ENCODE results near the gene LEPROT.
"Not testable (repeated sequence)": the region's sequence is repeated elsewhere in the genome, so short reads cannot be mapped to it uniquely, and the experiment has no call there.

The LEPROT gene

DNA sequence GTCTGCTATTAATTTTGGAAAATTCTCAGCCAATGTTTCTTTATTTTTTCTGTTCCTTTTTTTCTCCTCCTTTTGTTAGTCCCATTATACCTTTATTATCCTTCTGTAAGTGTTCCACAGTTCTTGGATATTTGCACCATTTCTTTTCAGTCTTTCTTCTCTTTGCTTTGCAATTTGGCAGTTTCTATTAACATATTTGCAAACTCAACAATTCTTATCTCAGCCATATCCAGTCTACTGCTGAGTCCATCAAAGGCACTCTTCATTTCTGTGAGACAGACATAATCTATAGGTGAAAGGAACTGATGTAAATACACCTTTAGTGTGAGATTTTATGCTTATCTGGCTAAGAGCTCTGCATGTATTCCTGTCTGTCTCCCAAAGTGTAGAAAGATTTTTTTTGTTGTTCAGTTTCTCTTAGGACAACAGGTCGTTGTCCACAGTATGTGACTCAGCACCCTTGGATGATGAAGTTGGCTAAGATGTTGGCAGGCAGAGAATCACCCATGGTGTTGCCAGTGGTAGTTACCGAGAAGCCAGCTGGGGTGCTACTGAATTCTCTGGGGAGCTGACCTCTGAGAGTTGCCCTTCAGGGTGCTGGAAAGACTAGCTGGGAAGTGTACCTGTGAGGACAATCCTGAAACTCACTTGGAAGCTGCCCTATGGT, 38.4 kb downstream of the LEPROT start:
- TF ChIP-seq FOXM1 (IDR thresholded peaks at IDR 0.05; ENCODE audit: borderline replicate concordance) (no peak), CTBP1 (IDR thresholded peaks at IDR 0.05; ENCODE audit: borderline replicate concordance) (no peak), ELF4 (IDR thresholded peaks at IDR 0.05) (no peak), FOXK2 (IDR thresholded peaks at IDR 0.05) (no peak), NFRKB (IDR thresholded peaks at IDR 0.05) (no peak), ARNT (IDR thresholded peaks at IDR 0.05) (no peak), SP1 (IDR thresholded peaks at IDR 0.05) (no peak), L3MBTL2 (conservative IDR thresholded peaks at IDR 0.05) (no peak), LEF1 (IDR thresholded peaks at IDR 0.05; ENCODE audit: borderline replicate concordance) (no peak), SUZ12 (IDR thresholded peaks at IDR 0.05) (no peak), HDGF (IDR thresholded peaks at IDR 0.05; ENCODE audit: borderline replicate concordance) (no peak), TARDBP (IDR thresholded peaks at IDR 0.05) (no peak), BHLHE40 (IDR thresholded peaks at IDR 0.05; ENCODE audit: borderline replicate concordance) (no peak)
- TF ChIP-seq, protein P1, sequence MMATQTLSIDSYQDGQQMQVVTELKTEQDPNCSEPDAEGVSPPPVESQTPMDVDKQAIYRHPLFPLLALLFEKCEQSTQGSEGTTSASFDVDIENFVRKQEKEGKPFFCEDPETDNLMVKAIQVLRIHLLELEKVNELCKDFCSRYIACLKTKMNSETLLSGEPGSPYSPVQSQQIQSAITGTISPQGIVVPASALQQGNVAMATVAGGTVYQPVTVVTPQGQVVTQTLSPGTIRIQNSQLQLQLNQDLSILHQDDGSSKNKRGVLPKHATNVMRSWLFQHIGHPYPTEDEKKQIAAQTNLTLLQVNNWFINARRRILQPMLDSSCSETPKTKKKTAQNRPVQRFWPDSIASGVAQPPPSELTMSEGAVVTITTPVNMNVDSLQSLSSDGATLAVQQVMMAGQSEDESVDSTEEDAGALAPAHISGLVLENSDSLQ (IDR thresholded peaks at IDR 0.05) = no peak
- DNase-seq (ENCODE audit: extremely low spot score) = no peak
- ChIA-PET POLR2A (no interaction called here), CTCF (interaction anchor here (0.6 to 3.3 kb wide), 7 partner anchors 10 to 204 kb away, joined by 3 to 27 read pairs (median 5); no protein-coding TSS in a partner anchor)

DNA sequence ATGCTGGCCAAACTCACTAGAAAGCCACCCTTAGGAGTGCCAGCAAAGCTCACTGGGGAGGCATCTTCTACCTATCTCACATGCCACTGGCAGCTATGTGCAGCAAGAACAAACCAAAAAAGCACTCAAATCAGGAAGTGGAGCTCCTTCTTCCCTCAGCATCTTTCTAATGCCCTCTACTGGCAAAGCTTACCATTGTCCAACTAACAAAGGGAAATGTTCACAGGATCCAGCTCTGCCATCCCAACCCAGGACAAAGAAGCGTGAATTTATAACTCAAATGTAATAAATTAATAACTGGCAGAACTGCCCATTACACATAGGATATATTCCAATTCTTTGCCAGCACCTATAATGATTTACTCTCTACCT, 38.9 kb downstream of the LEPROT start:
- ChIA-PET CTCF (interaction anchor here (0.6 to 3.3 kb wide), 8 partner anchors 10 to 488 kb away, joined by 3 to 27 read pairs (median 5); no protein-coding TSS in a partner anchor), POLR2A (no interaction called here)
- peak; percentile 63 for DNase-seq (ENCODE audit: extremely low spot score)
- TF ChIP-seq SUZ12 (IDR thresholded peaks at IDR 0.05) (no peak), NFRKB (IDR thresholded peaks at IDR 0.05) (no peak), BHLHE40 (IDR thresholded peaks at IDR 0.05; ENCODE audit: borderline replicate concordance) (no peak), LEF1 (IDR thresholded peaks at IDR 0.05; ENCODE audit: borderline replicate concordance) (no peak), FOXM1 (IDR thresholded peaks at IDR 0.05; ENCODE audit: borderline replicate concordance) (no peak), CTBP1 (IDR thresholded peaks at IDR 0.05; ENCODE audit: borderline replicate concordance) (no peak), L3MBTL2 (conservative IDR thresholded peaks at IDR 0.05) (no peak)

DNA sequence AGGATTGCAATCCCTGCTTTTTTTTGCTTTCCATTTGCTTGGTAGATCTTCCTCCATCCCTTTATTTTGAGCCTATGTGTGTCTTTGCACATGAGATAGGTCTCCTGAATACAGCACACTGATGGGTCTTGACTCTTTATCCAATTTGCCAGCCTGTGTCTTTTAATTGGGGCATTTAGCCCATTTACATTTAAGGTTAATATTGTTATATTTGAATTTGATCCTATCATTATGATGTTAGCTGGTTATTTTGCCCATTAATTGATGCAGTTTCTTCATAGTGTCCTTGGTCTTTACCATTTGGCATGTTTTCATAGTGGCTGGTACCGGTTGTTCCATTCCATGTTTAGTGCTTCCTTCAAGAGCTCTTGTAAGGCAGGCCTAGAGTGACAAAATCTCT, 45.4 kb downstream of the LEPROT start:
- DNase-seq (ENCODE audit: extremely low spot score); POLR2A ChIA-PET; CTCF ChIA-PET: not testable (repeated sequence)

DNA sequence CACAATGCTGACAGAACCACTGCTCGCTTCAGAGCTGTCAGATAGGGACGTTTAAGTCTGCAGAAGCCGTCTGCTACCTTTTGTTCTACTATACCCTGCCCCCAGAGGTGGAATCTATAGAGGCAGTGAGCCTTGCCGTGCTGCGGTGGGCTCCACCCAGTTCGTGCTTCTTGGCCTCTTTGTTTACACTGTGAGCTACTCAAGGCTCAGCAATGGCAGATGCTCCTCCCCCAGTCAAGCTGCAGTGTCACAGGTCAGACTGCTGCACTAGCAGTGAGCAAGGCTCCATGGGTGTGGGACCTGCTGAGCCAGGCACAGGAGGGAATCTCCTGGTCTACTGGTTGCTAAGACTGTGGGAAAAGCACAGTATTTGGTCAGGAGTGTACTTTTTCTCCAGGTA, 47.1 kb downstream of the LEPROT start:
- POLR2A ChIA-PET = interaction anchor here (0.9 kb wide), 1 partner anchor 47 kb away, joined by 3 read pairs; no protein-coding TSS in a partner anchor
- TF ChIP-seq, protein P1 (IDR thresholded peaks at IDR 0.05) = no peak; the same call in 1 of the 2 replicates
- no peak for TF ChIP-seq HDGF (IDR thresholded peaks at IDR 0.05; ENCODE audit: borderline replicate concordance)
- peak; percentile 52 for DNase-seq (ENCODE audit: extremely low spot score)
- CTCF ChIA-PET = interaction anchor here (1.1 to 4.2 kb wide), 4 partner anchors 8 to 220 kb away, joined by 4 to 27 read pairs (median 4); no protein-coding TSS in a partner anchor

DNA sequence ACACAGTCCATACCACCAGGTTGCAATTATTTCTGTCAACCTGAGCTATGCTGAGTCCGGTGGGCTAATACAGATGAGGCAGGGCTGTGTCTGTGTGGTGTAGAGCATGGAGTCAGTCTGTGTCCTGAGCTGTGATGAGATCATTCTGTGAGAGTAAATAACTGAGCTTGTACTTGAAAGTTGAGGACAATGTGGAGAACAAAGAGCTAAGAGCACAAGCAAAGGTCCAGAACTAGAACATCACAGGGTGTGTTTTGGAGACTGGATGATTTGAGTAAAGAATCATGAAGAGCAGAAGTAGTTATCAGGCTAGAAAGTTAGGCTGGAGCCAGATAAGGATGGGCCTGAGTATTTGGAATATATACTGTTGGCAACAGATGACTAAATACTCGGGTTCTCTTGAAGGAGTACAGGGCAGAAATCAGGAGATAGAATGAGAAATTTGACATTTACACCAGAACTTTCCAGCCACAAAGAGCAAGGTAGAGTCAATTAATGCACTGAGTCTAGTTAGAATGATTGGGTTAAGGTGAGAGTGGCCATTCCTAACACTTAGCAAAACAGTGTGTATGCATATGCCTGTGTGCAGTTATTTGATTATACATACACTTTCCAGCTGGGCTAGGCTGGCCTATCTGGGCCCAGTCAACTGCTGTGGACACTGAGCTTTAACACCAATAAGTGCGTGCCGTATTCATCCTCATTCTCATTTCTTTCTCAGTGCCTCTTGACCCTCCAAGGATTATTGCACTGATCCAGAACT, 48.8 kb downstream of the LEPROT start:
- CTCF ChIA-PET = interaction anchor here (0.6 to 4.2 kb wide), 3 partner anchors 10 to 38 kb away, joined by 3 to 27 read pairs (median 8); no protein-coding TSS in a partner anchor
- DNase-seq (ENCODE audit: extremely low spot score) = peak; percentile 28
- POLR2A ChIA-PET = interaction anchor here (0.7 to 0.8 kb wide), 2 partner anchors 49 to 85 kb away, joined by 3 read pairs; partner anchors contain the start of genes LEPR and LEPROT
- TF ChIP-seq BHLHE40 (IDR thresholded peaks at IDR 0.05; ENCODE audit: borderline replicate concordance) (no peak), FOXA1 (IDR thresholded peaks at IDR 0.05) (no peak), FOXK2 (IDR thresholded peaks at IDR 0.05) (no peak), ARNT (IDR thresholded peaks at IDR 0.05) (no peak), NFRKB (IDR thresholded peaks at IDR 0.05) (no peak), SP1 (IDR thresholded peaks at IDR 0.05) (no peak), ELF4 (IDR thresholded peaks at IDR 0.05) (no peak), FOXM1 (IDR thresholded peaks at IDR 0.05; ENCODE audit: borderline replicate concordance) (no peak), LEF1 (IDR thresholded peaks at IDR 0.05; ENCODE audit: borderline replicate concordance) (no peak), ZNF384 (IDR thresholded peaks at IDR 0.05) (no peak), TARDBP (IDR thresholded peaks at IDR 0.05) (no peak), CTBP1 (IDR thresholded peaks at IDR 0.05; ENCODE audit: borderline replicate concordance) (no peak), HDGF (IDR thresholded peaks at IDR 0.05; ENCODE audit: borderline replicate concordance) (no peak), SUZ12 (IDR thresholded peaks at IDR 0.05) (no peak), L3MBTL2 (conservative IDR thresholded peaks at IDR 0.05) (no peak)
- TF ChIP-seq, protein P1 (IDR thresholded peaks at IDR 0.05) = no peak

DNA sequence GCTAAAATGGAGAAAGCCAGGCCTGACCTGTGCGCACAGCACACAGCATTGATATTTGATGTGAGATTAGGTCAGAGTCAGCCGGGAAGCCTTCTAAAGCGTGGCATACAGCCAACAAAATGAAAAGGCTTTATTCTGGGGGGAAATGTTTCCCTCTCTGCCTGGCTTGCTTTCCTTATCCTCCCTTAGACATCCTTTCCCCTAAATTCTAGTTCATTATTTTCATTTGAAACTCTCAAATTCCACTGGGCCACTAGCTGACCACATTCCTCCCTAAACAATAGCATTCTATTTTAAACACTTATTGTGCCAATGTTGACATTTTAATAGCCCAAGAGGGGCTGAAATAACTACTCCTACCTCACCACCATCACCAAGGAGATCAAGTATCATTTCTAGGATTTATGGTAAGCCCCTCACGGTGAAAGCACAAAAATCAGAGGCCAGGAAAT, 49.4 kb downstream of the LEPROT start:
- peak; percentile 53 for DNase-seq (ENCODE audit: extremely low spot score)
- POLR2A ChIA-PET = no interaction called here
- no peak for TF ChIP-seq SUZ12 (IDR thresholded peaks at IDR 0.05)
- TF ChIP-seq, protein P1 (IDR thresholded peaks at IDR 0.05) = peak; percentile 92
- TF ChIP-seq CTBP1 (IDR thresholded peaks at IDR 0.05; ENCODE audit: borderline replicate concordance) = peak; percentile 85
- no peak for TF ChIP-seq ELF4 (IDR thresholded peaks at IDR 0.05)
- CTCF ChIA-PET = interaction anchor here (4.2 kb wide), 1 partner anchor 11 kb away, joined by 27 read pairs; no protein-coding TSS in a partner anchor

All from HEK293T (cell line).